ENCODE data around the gene RXFP2.

The RXFP2 gene

DNA sequence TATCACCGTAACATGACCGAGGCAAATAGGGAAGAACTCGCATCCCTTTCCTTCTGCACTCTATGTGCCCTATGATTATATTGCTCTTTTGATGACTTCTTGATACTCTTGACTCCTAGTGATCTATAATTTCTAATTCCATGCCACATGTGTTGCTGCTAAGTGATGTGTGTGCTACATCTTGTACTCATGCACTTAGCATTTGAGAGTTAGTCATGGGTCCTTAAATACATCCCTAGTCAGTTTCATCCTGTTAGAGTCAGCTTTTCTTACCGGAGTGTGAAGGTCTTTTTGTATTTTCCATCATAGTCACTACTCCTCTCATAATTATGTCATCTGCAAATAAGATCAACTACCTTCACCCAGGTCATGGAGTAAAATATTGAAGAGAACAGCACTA is 30.2 kb downstream of the RXFP2 start:
- no peaks in the 10 kb centered on the region for H3K36me3 ChIP-seq (ENCODE audit: insufficient read depth, low read length)
- no peaks in the 10 kb centered on the region for H4K20me1 ChIP-seq (ENCODE audit: insufficient read depth, low read length)
- H3K4me2 ChIP-seq (ENCODE audit: insufficient read depth, low read length): no peak overlapping the region
- DNase-seq: no peak
- no peak overlapping the region for H3K9ac ChIP-seq (ENCODE audit: low read depth, low read length)
- TF ChIP-seq CTCF (IDR thresholded peaks at IDR 0.05; ENCODE audit: borderline replicate concordance, extremely low read depth, low read length, poor library complexity, severe bottlenecking) (no peak), EZH2 (IDR thresholded peaks at IDR 0.05; ENCODE audit: borderline replicate concordance, low read depth, low read length, severe bottlenecking) (no peak)
- H3K27me3 ChIP-seq (ENCODE audit: insufficient read depth, low read length, poor library complexity): peaks cover 5% of the 10 kb centered on the region
- H3K79me2 ChIP-seq (ENCODE audit: insufficient read depth, low read length): no peaks in the 10 kb centered on the region
- no peaks in the 10 kb centered on the region for H3K9me3 ChIP-seq (ENCODE audit: insufficient read depth, low read length, severe bottlenecking)
- H2AFZ ChIP-seq (ENCODE audit: low read depth, low read length): no peak overlapping the region
- H3K4me3 ChIP-seq (ENCODE audit: low read depth in 1 of 2, low read length in 2 of 2): no peak overlapping the region
- no peak for ATAC-seq (ENCODE audit: insufficient read depth, low read depth)
- no peaks in the 10 kb centered on the region for H3K4me1 ChIP-seq (ENCODE audit: insufficient read depth, low read length)
- H3K27ac ChIP-seq (ENCODE audit: low read length): no peak overlapping the region

- no peak for DNase-seq
- H3K9me3 ChIP-seq (ENCODE audit: insufficient read depth, low read length, severe bottlenecking): no peaks in the 10 kb centered on the region
- no peak for ATAC-seq (ENCODE audit: insufficient read depth, low read depth)
- no peak overlapping the region for H3K27ac ChIP-seq (ENCODE audit: low read length)
- no peaks in the 10 kb centered on the region for H4K20me1 ChIP-seq (ENCODE audit: insufficient read depth, low read length)
- H3K27me3 ChIP-seq (ENCODE audit: insufficient read depth, low read length, poor library complexity): peaks cover 3% of the 10 kb centered on the region
- TF ChIP-seq CTCF (IDR thresholded peaks at IDR 0.05; ENCODE audit: borderline replicate concordance, extremely low read depth, low read length, poor library complexity, severe bottlenecking) (no peak), EZH2 (IDR thresholded peaks at IDR 0.05; ENCODE audit: borderline replicate concordance, low read depth, low read length, severe bottlenecking) (no peak)
- no peak overlapping the region for H2AFZ ChIP-seq (ENCODE audit: low read depth, low read length)
- H3K4me2 ChIP-seq (ENCODE audit: insufficient read depth, low read length): no peak overlapping the region
- H3K4me1 ChIP-seq (ENCODE audit: insufficient read depth, low read length): no peaks in the 10 kb centered on the region
- no peaks in the 10 kb centered on the region for H3K36me3 ChIP-seq (ENCODE audit: insufficient read depth, low read length)
- H3K79me2 ChIP-seq (ENCODE audit: insufficient read depth, low read length): no peaks in the 10 kb centered on the region
- H3K9ac ChIP-seq (ENCODE audit: low read depth, low read length): no peak overlapping the region
- no peak overlapping the region for H3K4me3 ChIP-seq (ENCODE audit: low read depth in 1 of 2, low read length in 2 of 2)
These were observed 32.9 kb downstream of the RXFP2 start for GRCh38 chr13:31772231-31772630.

GRCh38 chr13:31773538-31773937 is 34.2 kb downstream of the RXFP2 start:
- Histone ChIP-seq H3K36me3 (ENCODE audit: insufficient read depth, low read length) (no peaks in the 10 kb centered on the region), H3K27ac (ENCODE audit: low read length) (no peak overlapping the region), H2AFZ (ENCODE audit: low read depth, low read length) (no peak overlapping the region), H3K4me3 (ENCODE audit: low read depth in 1 of 2, low read length in 2 of 2) (no peak overlapping the region), H3K79me2 (ENCODE audit: insufficient read depth, low read length) (no peaks in the 10 kb centered on the region), H3K9me3 (ENCODE audit: insufficient read depth, low read length, severe bottlenecking) (no peaks in the 10 kb centered on the region), H4K20me1 (ENCODE audit: insufficient read depth, low read length) (no peaks in the 10 kb centered on the region), H3K4me1 (ENCODE audit: insufficient read depth, low read length) (no peaks in the 10 kb centered on the region), H3K27me3 (ENCODE audit: insufficient read depth, low read length, poor library complexity) (peaks cover 3% of the 10 kb centered on the region), H3K9ac (ENCODE audit: low read depth, low read length) (no peak overlapping the region), H3K4me2 (ENCODE audit: insufficient read depth, low read length) (no peak overlapping the region)
- TF ChIP-seq EZH2 (IDR thresholded peaks at IDR 0.05; ENCODE audit: borderline replicate concordance, low read depth, low read length, severe bottlenecking) (no peak), CTCF (IDR thresholded peaks at IDR 0.05; ENCODE audit: borderline replicate concordance, extremely low read depth, low read length, poor library complexity, severe bottlenecking) (no peak)
- ATAC-seq (ENCODE audit: insufficient read depth, low read depth) (no peak), DNase-seq (no peak)

DNA sequence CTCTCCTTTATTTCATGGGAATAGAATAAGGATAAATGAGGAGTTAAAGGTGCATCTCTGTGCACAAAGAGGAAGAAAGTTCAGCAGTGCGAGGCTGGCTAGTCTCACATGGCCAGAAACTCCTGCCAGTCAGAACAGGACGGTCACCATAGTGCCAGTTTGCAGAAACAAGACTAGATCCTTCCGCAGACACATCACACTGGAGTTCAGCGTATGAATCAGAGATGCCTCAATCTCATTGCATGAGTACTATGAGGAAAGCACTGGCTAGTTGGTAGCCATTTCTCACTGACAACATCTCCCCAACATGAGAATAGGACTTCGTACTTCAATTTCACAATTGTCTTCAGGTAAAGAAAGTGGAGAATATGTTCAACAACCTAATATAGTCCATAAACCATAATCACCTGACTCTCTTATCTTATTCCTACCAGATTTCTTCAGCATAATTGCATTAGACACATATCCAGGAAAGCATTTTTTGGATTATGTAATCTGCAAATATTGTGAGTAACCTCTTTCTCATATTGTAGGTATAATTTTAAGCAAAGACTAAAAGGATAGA is 34.9 kb downstream of the RXFP2 start:
- Histone ChIP-seq H3K27ac (ENCODE audit: low read length) (no peak overlapping the region), H3K27me3 (ENCODE audit: insufficient read depth, low read length, poor library complexity) (peaks cover 3% of the 10 kb centered on the region), H3K9ac (ENCODE audit: low read depth, low read length) (no peak overlapping the region), H3K9me3 (ENCODE audit: insufficient read depth, low read length, severe bottlenecking) (no peaks in the 10 kb centered on the region), H2AFZ (ENCODE audit: low read depth, low read length) (no peak overlapping the region), H3K4me1 (ENCODE audit: insufficient read depth, low read length) (no peaks in the 10 kb centered on the region), H4K20me1 (ENCODE audit: insufficient read depth, low read length) (no peaks in the 10 kb centered on the region), H3K79me2 (ENCODE audit: insufficient read depth, low read length) (no peaks in the 10 kb centered on the region), H3K4me3 (ENCODE audit: low read depth in 1 of 2, low read length in 2 of 2) (no peak overlapping the region), H3K4me2 (ENCODE audit: insufficient read depth, low read length) (no peak overlapping the region), H3K36me3 (ENCODE audit: insufficient read depth, low read length) (no peaks in the 10 kb centered on the region)
- ATAC-seq (ENCODE audit: insufficient read depth, low read depth) (no peak), DNase-seq (no peak)
- TF ChIP-seq CTCF (IDR thresholded peaks at IDR 0.05; ENCODE audit: borderline replicate concordance, extremely low read depth, low read length, poor library complexity, severe bottlenecking) (no peak), EZH2 (IDR thresholded peaks at IDR 0.05; ENCODE audit: borderline replicate concordance, low read depth, low read length, severe bottlenecking) (no peak)

Data from DND-41 (cell line).